Measurements from ENCODE around the gene PTK6.

The PTK6 gene

DNA sequence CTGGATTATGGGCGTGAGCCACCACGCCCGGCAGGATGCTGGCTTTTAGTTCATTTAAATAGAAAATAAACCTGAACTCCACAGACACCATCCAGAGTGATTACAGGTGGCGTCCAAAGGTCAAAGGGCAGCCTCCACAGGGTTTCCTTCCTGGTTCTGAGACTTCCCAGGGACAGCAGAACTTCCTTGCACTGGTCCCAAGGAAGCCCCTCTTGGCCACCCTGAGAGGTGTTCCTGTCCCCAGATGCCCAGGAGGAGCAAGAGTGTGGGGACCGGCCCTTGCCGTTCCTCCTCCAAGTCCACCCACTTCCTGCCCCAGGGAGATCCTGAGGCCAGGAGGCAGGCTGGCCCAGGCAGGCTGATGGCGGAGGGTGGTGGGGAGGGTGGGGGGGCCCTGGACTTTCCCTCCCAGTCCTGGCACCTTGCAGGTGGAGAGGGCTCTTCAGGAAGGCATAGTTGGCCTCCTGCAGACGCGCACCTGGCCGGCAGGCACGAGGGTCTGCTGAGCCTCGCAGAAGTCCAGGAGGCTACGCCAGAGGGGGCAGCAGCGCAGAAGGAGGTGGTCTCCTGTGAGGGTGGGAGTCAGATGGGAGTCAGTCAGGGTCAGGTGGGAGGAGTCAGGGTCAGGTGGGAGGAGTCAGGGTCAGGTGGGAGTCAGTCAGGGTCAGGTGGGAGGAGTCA is 21.8 kb upstream of the PTK6 start:
- TF ChIP-seq, protein P1, sequence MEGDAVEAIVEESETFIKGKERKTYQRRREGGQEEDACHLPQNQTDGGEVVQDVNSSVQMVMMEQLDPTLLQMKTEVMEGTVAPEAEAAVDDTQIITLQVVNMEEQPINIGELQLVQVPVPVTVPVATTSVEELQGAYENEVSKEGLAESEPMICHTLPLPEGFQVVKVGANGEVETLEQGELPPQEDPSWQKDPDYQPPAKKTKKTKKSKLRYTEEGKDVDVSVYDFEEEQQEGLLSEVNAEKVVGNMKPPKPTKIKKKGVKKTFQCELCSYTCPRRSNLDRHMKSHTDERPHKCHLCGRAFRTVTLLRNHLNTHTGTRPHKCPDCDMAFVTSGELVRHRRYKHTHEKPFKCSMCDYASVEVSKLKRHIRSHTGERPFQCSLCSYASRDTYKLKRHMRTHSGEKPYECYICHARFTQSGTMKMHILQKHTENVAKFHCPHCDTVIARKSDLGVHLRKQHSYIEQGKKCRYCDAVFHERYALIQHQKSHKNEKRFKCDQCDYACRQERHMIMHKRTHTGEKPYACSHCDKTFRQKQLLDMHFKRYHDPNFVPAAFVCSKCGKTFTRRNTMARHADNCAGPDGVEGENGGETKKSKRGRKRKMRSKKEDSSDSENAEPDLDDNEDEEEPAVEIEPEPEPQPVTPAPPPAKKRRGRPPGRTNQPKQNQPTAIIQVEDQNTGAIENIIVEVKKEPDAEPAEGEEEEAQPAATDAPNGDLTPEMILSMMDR (IDR thresholded peaks at IDR 0.05; ENCODE audit: unreplicated experiment in 3 of 3): no peak
- Mint-ChIP-seq H3K4me3 (no peak overlapping the region), H3K27ac (no peak overlapping the region), H3K4me1 (no peaks in the 10 kb centered on the region), H3K9me3 (no peaks in the 10 kb centered on the region), H3K36me3 (ENCODE audit: low read depth) (peaks cover 3% of the 10 kb centered on the region), H3K27me3 (ENCODE audit: low read depth) (peaks cover 5% of the 10 kb centered on the region)

DNA sequence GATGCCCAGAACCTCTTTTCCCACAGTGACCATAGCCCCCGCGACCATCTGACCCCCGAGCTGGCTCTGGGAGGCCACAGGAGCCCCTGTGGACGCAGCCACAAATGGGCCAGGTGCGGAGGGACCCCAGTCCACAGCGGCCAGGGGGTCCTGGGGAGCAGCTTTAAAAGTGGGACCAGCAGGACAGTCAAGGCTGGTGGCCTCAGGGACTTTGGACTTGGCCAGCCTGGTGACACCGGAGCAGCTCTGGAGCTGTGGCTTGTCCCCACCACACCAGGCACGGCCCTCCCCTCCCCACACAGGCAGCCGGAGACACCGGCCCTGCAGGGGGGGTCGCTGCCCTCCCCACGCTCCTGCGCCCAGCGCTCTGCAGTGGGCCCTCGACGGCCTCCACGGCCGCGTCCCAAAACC is 20.3 kb upstream of the PTK6 start:
- Mint-ChIP-seq H3K4me1 (no peaks in the 10 kb centered on the region), H3K27ac (no peak overlapping the region), H3K4me3 (no peak overlapping the region), H3K27me3 (ENCODE audit: low read depth) (peaks cover 9% of the 10 kb centered on the region), H3K9me3 (no peaks in the 10 kb centered on the region), H3K36me3 (ENCODE audit: low read depth) (peaks cover 3% of the 10 kb centered on the region)
- TF ChIP-seq, protein P1 (IDR thresholded peaks at IDR 0.05; ENCODE audit: unreplicated experiment in 3 of 3): no peak

DNA sequence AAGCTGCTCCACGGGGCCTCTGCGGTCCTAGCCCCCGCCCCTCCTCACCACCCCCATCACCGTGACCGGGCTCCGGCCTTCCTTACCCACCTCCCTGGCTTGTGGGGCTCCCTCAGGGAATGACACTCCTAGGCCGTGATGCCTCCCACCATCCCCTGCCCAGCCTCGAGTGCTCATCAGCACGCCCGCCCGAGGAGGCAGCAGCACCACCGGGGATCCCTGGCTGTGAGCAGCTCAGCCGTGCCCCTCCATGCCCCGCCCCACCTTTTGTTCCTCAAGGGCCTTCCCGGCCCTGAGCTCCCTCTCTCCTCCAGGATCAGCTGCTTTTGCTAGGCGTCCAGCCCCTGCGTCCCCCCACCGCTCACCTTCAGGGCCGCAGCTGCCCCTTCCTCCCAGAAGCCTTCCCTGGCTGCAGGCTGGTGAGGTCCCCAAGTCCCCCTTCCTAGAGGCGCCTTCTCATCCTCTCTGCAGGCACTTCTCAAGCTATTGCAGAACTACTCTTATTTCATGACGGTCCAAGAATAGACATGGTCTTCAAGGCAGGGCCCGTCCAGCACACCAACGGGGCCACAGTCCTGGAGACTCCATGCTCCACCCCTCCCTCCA is 19.8 kb upstream of the PTK6 start:
- Mint-ChIP-seq H3K27me3 (ENCODE audit: low read depth) (peaks cover 9% of the 10 kb centered on the region), H3K9me3 (no peaks in the 10 kb centered on the region), H3K4me1 (no peaks in the 10 kb centered on the region), H3K27ac (no peak overlapping the region), H3K4me3 (no peak overlapping the region), H3K36me3 (ENCODE audit: low read depth) (peaks cover 3% of the 10 kb centered on the region)
- TF ChIP-seq, protein P1 (IDR thresholded peaks at IDR 0.05; ENCODE audit: unreplicated experiment in 3 of 3): no peak

DNA sequence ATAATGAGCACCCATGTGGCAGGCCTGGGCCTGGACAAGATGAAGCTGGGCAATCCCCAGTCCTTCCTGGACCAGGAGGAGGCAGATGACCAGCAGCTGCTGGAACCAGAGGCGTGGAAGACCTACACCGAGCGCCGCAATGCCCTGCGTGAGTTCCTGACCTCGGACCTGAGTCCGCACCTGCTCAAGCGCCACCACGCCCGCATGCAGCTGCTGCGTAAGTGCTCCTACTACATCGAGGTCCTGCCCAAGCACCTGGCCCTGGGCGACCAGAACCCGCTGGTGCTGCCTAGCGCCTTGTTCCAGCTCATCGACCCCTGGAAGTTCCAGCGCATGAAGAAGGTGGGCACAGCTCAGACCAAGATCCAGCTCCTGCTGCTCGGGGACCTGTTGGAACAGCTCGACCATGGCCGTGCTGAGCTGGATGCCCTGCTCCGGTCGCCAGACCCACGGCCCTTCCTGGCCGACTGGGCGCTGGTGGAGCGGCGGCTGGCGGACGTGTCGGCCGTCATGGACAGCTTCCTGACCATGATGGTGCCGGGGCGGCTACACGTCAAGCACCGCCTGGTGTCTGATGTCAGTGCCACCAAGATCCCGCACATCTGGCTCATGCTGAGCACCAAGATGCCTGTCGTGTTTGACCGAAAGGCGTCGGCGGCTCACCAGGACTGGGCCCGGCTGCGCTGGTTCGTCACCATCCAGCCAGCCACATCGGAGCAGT is 18.6 kb upstream of the PTK6 start:
- peaks cover 3% of the 10 kb centered on the region for H3K36me3 Mint-ChIP-seq (ENCODE audit: low read depth)
- H3K9me3 Mint-ChIP-seq: no peaks in the 10 kb centered on the region
- H3K27ac Mint-ChIP-seq: no peak overlapping the region
- TF ChIP-seq, protein P1 (IDR thresholded peaks at IDR 0.05; ENCODE audit: unreplicated experiment in 3 of 3): no peak
- no peaks in the 10 kb centered on the region for H3K4me1 Mint-ChIP-seq
- no peak overlapping the region for H3K4me3 Mint-ChIP-seq
- peaks cover 12% of the 10 kb centered on the region for H3K27me3 Mint-ChIP-seq (ENCODE audit: low read depth)

DNA sequence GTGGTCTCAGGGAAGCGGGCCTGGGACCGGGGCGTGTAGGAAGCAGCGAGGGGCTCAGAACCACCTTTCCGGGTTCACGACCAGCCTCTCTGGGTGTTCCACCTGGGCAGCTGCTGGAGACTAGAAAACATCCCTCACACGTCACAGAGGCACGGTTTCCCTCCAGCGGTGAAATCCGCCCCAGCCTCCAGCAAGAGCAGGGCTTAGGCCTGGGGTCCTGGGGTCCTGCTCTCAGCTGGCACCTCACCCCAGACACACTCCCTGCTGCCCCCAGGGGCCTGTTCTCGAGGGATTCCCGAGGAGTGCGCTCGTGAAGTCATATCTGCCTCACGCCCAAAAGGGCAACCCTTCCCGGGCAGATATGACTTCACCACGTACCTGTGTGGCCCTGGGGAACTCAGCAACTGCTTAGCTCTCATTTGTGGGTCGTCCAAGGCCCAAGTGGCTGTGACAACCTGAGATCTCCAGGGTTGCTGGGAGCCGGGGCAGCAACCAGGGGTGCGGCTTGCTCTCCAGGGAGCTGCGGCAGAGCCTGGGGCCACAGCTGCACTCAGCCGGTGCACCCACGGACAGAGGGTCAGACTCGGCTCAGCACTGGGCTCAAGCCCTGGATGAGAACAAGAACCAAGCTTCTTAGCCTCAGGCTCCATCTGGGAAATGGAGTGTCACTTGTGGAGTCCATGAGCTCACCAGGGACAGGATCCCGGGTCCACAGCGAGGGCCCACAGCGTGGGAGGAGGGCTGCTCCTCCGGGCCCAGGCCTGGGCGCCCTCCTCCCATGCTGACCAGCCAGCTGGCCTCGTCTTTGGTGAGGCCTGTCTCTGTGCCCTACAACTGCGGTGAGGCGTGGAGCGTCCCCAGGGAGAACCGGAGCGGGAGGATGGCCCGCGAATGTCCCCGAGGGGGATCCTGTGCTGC is 17.4 kb upstream of the PTK6 start:
- peaks cover 20% of the 10 kb centered on the region for H3K27me3 Mint-ChIP-seq (ENCODE audit: low read depth)
- H3K4me3 Mint-ChIP-seq: peak overlapping the region; percentile 47 to 76 (median 73)
- TF ChIP-seq, protein P1 (IDR thresholded peaks at IDR 0.05; ENCODE audit: unreplicated experiment in 3 of 3): no peak
- H3K9me3 Mint-ChIP-seq: no peaks in the 10 kb centered on the region
- H3K4me1 Mint-ChIP-seq: no peaks in the 10 kb centered on the region
- no peak overlapping the region for H3K27ac Mint-ChIP-seq
- no peaks in the 10 kb centered on the region for H3K36me3 Mint-ChIP-seq (ENCODE audit: low read depth)

Measured in nephron (organoid).